Left cardiac atrium (tissue), 4 donors: ENCODE measurements around the gene PANK2. TPM values are rescaled to one million over a fixed set of nuclear protein-coding genes. Genes with fewer than 3 reads are reported as not detected.
"Not testable (repeated sequence)": the region's sequence is repeated elsewhere in the genome, so short reads cannot be mapped to it uniquely, and the experiment has no call there.

ENCODE experiments used
- ATAC-seq, 2 donors: fragments of 200-7000 bp; cut with Tn5 transposase; one replicate each; pipeline ENCODE4 v1.9.1; 2020; ENCODE audit warnings: mild to moderate bottlenecking in 2 of 2, moderate library complexity in 2 of 2
- DNase-seq: peaks from one replicate; pipeline ENCODE4 v3.0.0-alpha.2; 2020
- intact Hi-C, 2 donors: fragments of 100-400 bp; cut with DNase I; formaldehyde crosslinking; loops; one replicate each; pipeline versions ENCODE4 v1.14.1 to v1.15.1; 2022 to 2023
- long read RNA-seq: library from polyadenylated mRNA; unstranded; transcript quantifications from one replicate; pipeline ENCODE4 v2.0.0, GENCODE V29; 2021
- total RNA-seq, 2 donors: library from RNA; stranded (reverse); fragmentation: NEBNext Ultra II Directional; extraction: Animal tissue kit (Norgen Biotek cat#: 25700); gene quantifications; one replicate each; pipeline ENCODE4 v1.2.1, GENCODE V29; 2021
- donor health status: DM: no; HTN: yes; CAD: no.
- donor health status: DM: no; HTN: yes; CAD: no; lungs with severe emphysema.
- donor health status: DM: yes; HTN: yes; CAD: no.
- donor health status: Dilated cardiomyopathy.

The PANK2 gene
- total RNA-seq = 10 to 100 TPM; 18.7 to 23.8 TPM
- long read RNA-seq, partial matches to known transcripts = 0 of 1 reads
- long read RNA-seq, other reads (novel, unspliced or antisense) = 0 of 1 reads

- intact Hi-C loops = loop anchor here in 1 of 2 donors (5.0 kb wide), 1 partner anchor 183 kb away; no protein-coding TSS in a partner anchor
- DNase-seq (peak; percentile 99), ATAC-seq (peak; percentile 97 to 99)
Measured at GRCh38 chr20:3888622-3889488, at the start of gene PANK2. TSS of gene PANK2 (plus strand) at chr20:3889387.

GRCh38 chr20:3840201-3840600 is 49.0 kb upstream of the PANK2 start:
- not testable (repeated sequence) for ATAC-seq

GRCh38 chr20:3842348-3842930 is 46.7 kb upstream of the PANK2 start:
- DNase-seq (no peak), ATAC-seq (no peak)
- intact Hi-C loops = loop anchor here in 1 of 2 donors (10.0 kb wide), 1 partner anchor 58 kb away; the partner anchor contains the start of genes CENPB and SPEF1

More at GRCh38 chr20:3840201-3840600, 49.0 kb upstream of the PANK2 start:
- DNase-seq = not testable (repeated sequence)
- intact Hi-C loops = loop anchor here in 1 of 2 donors (10.0 kb wide), 1 partner anchor 55 kb away; the partner anchor contains the start of genes CENPB and SPEF1

GRCh38 chr20:3843490-3843889 is 45.7 kb upstream of the PANK2 start:
- intact Hi-C loops = loop anchor here in 1 of 2 donors (10.0 kb wide), 1 partner anchor 59 kb away; the partner anchor contains the start of genes CENPB and SPEF1
- ATAC-seq (no peak), DNase-seq (no peak)

GRCh38 chr20:3843990-3844619 is 45.1 kb upstream of the PANK2 start:
- intact Hi-C loops = loop anchor here in 1 of 2 donors (10.0 kb wide), 1 partner anchor 59 kb away; the partner anchor contains the start of genes CENPB and SPEF1
- not testable (repeated sequence) for ATAC-seq, DNase-seq

GRCh38 chr20:3846378-3846739 is 42.8 kb upstream of the PANK2 start:
- intact Hi-C loops = loop anchor here in 1 of 2 donors (10.0 kb wide), 1 partner anchor 62 kb away; the partner anchor contains the start of genes CENPB and SPEF1
- no peak for ATAC-seq
- no peak for DNase-seq

GRCh38 chr20:3846740-3847428 is 42.3 kb upstream of the PANK2 start, which contains the start of gene MAVS:
TSS of gene MAVS (plus strand) at chr20:3846834. CDS start at chr20:3854625, 7,791 bp downstream.
- intact Hi-C loops = loop anchor here in 1 of 2 donors (10.0 kb wide), 1 partner anchor 62 kb away; the partner anchor contains the start of genes CENPB and SPEF1
- DNase-seq (peak; percentile 93), ATAC-seq (peak; percentile 98 to 99)

GRCh38 chr20:3847429-3847940 is 41.7 kb upstream of the PANK2 start:
- intact Hi-C loops = loop anchor here in 1 of 2 donors (10.0 kb wide), 1 partner anchor 63 kb away; the partner anchor contains the start of genes CENPB and SPEF1
- ATAC-seq (no peak), DNase-seq (no peak)

GRCh38 chr20:3848565-3848964 is 40.6 kb upstream of the PANK2 start:
- intact Hi-C loops = loop anchor here in 1 of 2 donors (10.0 kb wide), 1 partner anchor 64 kb away; the partner anchor contains the start of genes CENPB and SPEF1
- ATAC-seq (no peak), DNase-seq (no peak)

- intact Hi-C loops = loop anchor here in 1 of 2 donors (10.0 kb wide), 1 partner anchor 180 kb away; no protein-coding TSS in a partner anchor
- DNase-seq = no peak
- peak in 1 of 2 donors; percentile 43 for ATAC-seq
Measured at GRCh38 chr20:3854462-3854871, 34.7 kb upstream of the PANK2 start.

GRCh38 chr20:3857405-3857804 is 31.8 kb upstream of the PANK2 start:
- DNase-seq (no peak), ATAC-seq (no peak)
- intact Hi-C loops = loop anchor here in 1 of 2 donors (10.0 kb wide), 1 partner anchor 183 kb away; no protein-coding TSS in a partner anchor

- intact Hi-C loops = loop anchor here in 1 of 2 donors (10.0 kb wide), 1 partner anchor 184 kb away; no protein-coding TSS in a partner anchor
- ATAC-seq (no peak), DNase-seq (no peak)
Measured at GRCh38 chr20:3858689-3859088, 30.5 kb upstream of the PANK2 start.

GRCh38 chr20:3861191-3861590 is 28.0 kb upstream of the PANK2 start:
- DNase-seq (no peak), ATAC-seq (no peak)
- intact Hi-C loops = no loop called here

GRCh38 chr20:3862333-3862732 is 26.9 kb upstream of the PANK2 start:
- DNase-seq (no peak), ATAC-seq (no peak)
- intact Hi-C loops = no loop called here

- ATAC-seq (no peak), DNase-seq (no peak)
- intact Hi-C loops = no loop called here
Measured at GRCh38 chr20:3863317-3863716, 25.9 kb upstream of the PANK2 start.

GRCh38 chr20:3864518-3864917 is 24.7 kb upstream of the PANK2 start:
- no peak for DNase-seq
- intact Hi-C loops = no loop called here
- no peak for ATAC-seq

GRCh38 chr20:3865152-3865886 is 23.9 kb upstream of the PANK2 start:
- no peak for ATAC-seq

More at GRCh38 chr20:3865152-3865886, 23.9 kb upstream of the PANK2 start:
- no peak for DNase-seq
- intact Hi-C loops = no loop called here
